Activated T-cell treated with anti-CD3 and anti-CD28 coated beads, Interleukin-2, amount 50 U/mL, for 48 hours (primary cell): ENCODE data around the gene C1orf141.
A peak's percentile ranks its signal among the peaks of the same experiment; 100 is the strongest.
"Not testable (repeated sequence)": the region's sequence is repeated elsewhere in the genome, so short reads cannot be mapped to it uniquely, and the experiment has no call there.

Experiments
- DNase-seq, 2 experiments: peaks; one replicate each; pipeline ENCODE4 v3.0.0-alpha.2; 2020

The C1orf141 gene

DNA sequence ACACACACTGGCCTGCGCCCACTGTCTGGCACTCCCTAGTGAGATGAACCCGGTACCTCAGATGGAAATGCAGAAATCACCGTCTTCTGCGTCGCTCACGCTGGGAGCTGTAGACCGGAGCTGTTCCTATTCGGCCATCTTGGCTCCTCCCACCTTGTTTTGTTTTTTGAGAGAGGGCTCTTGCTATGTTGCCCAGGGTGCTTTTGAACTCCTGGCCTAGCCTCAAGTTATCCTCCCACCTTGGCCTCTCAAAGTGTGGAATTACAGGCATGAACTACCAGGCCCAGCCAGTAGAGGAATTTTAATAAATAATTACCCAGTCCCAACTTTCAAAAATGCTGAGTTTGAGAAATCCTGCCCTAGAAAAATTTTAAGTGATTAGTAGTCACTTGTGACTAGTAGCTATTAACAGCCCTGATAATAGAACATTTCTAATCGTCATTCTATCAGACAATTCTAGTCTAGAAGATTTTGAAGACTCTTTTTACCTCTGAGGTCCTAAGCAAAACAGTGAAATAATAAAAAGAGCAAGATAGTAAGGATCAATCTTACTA lies 49.9 kb downstream of the C1orf141 start:
- DNase-seq, result no peak

DNA sequence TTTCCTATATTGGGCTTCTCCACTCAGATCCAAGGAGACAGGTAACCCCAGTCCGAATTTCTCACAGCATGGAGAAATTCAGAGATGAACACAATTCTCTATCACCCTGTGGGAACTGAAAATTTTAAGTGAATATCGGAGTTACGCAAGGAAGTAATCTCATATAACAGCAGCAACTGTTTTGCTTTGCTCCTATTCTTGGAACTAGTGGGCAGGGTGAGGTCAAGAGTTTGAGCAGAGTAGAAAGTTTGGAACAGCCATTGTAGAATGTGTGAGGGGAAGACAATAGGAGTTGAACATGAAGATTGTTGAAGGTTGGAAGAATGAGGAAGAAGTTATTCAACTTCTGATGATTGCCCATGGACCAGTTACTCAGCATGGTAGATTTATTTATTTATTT lies 56.5 kb downstream of the C1orf141 start:
- no peak for DNase-seq

GRCh38 chr1:67077593-67077992 lies 57.2 kb downstream of the C1orf141 start:
- no peak for DNase-seq

- DNase-seq, result no peak
Measured at GRCh38 chr1:67072749-67073148, 62.0 kb downstream of the C1orf141 start.

DNA sequence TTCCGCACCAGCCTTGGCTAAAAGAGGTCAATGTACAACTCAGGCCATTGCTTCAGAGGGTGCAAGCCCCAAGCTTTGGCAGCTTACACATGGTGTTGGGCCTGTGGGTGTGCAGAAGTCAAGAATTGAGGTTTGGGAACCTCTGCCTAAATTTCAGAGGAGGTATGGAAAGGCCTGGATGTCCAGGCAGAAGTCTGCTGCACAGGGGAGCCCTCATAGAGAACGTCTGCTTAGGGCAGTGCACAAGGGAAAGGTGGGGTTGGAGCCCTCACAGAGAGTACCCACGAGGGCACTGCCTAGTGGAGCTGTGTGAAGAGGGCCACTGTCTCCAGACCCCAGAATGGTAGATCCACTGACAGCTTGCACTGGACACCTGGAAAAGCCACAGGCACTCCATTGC lies 67.1 kb downstream of the C1orf141 start:
- DNase-seq, result not testable (repeated sequence)

DNA sequence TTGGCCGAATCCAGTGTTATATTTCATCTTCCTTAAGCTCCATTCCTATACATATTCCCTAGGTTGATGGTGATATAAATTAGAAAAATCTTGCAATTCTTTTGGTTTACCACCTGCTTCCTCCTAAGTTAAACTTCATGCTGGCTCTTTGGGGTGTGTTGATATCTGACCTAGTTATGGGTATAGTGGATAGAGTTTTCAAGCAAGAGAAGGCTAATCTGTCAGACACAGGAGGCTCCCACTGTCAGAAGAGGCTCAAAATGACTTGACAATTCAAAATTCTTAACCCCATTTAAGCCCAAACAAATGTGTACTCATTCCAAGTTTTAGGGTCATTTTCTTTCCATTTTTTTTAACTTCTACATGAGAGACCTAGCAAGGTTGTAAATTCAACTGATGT lies 72.4 kb downstream of the C1orf141 start:
- DNase-seq, result no peak

- DNase-seq, result no peak
Measured at GRCh38 chr1:67061266-67061665, 73.5 kb downstream of the C1orf141 start.

DNA sequence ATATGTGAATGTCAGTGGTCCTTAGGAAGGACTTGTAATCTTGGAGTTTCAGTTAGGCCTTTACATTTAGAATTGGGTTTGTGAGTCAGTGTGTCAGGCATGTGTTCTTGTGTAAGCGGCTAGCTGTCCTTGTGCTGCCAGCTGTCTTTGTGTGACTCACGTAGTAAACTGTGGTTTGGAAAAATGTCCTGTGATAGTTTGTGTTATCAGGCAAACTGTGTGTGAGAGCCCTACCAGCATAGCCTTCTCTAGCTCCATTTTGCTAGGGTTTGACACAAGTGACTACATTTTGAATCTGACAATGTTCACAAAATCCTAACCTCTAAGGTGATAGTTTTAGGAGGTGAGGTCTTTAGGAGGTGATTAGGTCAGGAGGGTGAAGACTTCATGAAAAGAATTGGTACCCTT lies 74.0 kb downstream of the C1orf141 start:
- no peak for DNase-seq

- no peak for DNase-seq
Measured at GRCh38 chr1:67059346-67059745, 75.4 kb downstream of the C1orf141 start.

- DNase-seq, result no peak
Measured at GRCh38 chr1:67058761-67059160, 76.0 kb downstream of the C1orf141 start.

DNA sequence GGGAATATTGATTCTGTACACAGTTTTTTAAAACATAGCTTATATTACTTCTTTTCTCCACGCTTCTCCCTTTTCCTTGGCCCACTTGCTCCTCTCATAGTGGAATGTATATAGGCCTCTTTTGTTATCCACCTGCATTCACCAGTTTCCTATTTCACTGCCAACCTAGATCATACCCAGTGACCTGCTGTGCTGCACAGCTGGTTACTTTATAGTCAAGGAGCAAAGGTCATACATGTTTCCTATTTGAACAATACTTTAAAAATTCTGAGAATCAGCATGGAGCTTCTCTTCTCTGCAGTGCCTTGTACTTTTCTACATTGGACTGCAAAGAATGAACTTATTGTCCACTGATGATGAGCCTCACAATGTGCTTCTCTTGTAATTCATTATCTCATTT lies 76.5 kb downstream of the C1orf141 start:
- no peak for DNase-seq

DNA sequence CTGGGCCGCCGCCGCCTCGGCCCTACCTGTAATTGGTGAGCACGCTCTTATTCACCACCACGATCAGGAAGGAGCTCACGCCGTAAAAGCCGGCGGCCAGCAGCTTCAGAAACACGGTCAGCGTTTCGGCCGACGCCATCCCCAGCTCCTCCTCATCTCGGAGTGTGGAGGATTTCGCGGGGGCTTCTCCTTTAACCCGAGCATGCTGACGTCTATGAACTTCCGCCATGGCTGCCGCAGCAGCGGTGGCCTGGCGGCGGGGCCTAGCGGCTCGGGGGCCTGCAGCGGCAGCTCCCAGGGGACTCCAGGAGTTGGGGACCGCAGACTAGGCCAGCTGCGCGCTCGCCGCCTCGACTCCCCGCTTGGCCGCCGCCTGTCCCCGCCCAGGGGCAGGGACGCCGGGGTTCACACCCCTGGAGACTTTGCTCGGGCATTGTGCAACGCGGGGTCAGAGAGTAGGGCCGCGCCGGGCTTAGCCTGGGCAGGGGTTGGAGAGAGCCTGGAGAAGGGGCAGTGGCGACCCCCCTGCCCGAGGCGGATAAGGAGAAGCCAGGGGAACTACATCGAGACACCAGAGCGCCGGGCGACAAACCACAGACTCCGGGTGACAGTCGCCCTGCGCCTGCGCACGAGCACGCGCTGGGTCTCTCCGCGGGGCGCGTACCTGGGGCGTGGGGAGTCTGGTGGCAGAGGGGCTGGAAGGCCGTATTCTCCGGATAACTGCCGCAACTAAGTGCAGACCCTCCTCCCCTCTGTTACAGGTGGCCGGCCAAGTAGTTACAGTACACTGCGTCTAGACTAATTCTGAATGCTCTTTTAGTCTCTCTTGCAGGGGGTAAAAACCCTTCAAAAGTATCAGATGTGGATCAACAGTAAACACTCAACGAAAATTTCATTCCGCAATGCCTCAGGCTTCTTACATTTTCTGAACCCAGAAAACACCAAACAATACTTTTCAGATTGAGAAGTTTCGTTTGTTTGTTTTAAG lies 80.7 kb downstream of the C1orf141 start, which contains the start of gene SLC35D1:
TSS of gene SLC35D1 (minus strand) at position 364 of the 988 bp plus-strand sequence. CDS start at position 229, 135 bp downstream.
- DNase-seq, result peak; percentile 82 to 84

GRCh38 chr1:67053535-67053784 lies 81.3 kb downstream of the C1orf141 start:
- DNase-seq, result no peak

- DNase-seq, result no peak
Measured at GRCh38 chr1:67052741-67053534, 81.8 kb downstream of the C1orf141 start.

DNA sequence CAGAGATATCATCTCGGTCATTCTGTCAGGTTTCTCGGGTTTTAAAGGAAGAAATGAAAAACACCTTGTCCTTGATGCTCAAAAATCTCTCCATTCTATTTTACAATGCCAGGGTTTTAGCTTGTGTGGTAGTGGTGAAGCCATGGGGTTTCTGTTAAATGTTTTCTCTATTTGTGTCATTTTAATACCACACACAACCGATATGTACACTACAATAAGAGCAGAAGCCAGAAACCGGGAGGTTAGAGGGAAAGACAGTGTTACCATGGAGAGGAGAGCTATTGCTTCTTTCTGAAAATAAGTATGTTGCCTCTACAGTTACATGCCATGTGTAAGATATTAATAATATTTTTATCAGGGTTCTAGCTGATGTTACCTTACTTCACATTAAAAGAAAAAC lies 83.6 kb downstream of the C1orf141 start:
- DNase-seq, result no peak

DNA sequence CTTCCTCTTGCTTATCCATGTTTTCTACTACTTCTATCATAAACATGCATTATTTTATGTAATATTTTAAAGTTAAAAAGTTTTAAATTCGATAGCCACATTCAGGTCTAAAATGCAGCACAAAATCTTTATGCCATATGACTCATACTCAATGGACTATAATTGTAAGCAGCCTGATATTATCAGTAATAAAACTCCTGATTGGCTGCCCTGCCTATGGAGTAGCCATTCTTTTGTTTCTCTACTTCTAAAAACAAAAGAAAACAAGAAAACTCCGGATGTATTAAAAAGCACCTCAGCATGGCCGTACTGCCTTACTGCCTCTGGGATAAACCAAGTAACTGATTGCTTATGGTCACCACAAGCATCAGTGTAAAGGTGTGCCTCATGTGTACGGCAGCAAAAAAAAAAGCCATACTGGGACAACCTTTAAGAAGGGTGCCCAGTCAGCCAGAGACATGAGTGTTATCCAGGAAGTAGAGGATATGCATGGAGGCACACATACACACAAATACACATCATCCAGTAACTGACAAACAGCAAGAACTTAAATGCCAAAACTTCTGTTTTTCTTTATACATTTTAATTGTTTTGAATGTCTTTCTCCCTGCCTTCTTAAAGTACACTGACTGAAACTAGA lies 90.0 kb downstream of the C1orf141 start:
- DNase-seq, result no peak

DNA sequence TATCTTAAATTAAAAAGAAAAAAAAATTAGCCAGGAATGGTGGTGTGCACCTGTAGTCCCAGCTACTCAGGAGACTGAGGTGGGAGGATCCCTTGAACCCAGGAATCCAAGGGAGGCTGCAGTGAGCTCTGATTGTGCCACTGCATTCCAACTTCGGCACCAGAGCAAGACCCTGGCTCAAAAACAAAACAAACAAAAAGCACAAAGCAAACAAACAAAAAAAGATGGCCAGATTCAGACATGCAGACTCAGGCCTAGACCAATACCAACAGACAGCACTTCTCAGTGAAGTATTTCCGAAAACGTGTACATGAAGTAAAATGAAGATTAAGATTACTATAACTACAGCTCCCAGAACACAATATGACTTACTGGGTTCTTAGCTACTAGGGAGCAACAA lies 91.4 kb downstream of the C1orf141 start:
- DNase-seq, result no peak
